GM18907 (cell line): ENCODE data around the gene AKR1C4.
"Not testable (repeated sequence)": the region's sequence is repeated elsewhere in the genome, so short reads cannot be mapped to it uniquely, and the experiment has no call there.

Source experiments
- ATAC-seq: cut with Tn5 transposase; IDR thresholded peaks from one replicate; pipeline ENCODE4 v1.9.1; 2021; ENCODE audit warnings: mild to moderate bottlenecking, moderate library complexity; ENCODE audit not compliant: unreplicated experiment

The AKR1C4 gene

DNA sequence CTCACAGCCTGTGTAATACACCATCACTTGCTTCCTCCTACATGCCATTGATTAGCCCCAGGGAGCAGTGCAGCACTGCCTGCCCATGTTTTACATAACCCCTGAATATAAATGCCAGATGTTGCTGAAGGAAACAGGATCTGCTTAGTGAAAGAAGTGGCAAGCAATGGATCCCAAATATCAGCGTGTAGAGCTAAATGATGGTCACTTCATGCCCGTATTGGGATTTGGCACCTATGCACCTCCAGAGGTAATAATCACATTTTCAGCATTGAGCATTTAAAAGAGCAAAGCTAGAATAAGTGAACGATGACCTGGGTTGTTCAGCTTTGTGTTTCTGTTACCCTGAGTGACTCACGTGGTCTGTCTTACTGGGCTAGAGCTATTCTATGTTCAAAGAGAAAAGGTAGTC lies at the start of gene AKR1C4:
AKR1C4 (plus strand) TSS at position 136 of the 412 bp plus-strand sequence; CDS start at position 167, 31 bp downstream.
- ATAC-seq: no peak

DNA sequence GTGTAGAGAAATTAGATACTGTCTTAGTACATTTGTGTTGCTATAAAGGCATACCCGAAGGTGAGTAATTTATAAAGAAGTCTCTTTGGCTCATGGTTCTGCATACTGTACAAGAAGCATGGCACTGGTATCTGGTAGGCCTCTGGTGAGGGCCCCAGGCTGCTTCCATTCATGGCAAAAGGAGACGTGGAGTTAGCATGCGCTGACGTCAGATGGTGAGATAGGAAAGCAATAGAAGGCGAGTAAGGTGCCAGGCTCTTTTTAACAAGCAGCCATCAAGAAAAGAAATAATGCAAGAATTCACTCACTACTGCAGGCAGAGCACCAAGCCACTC lies 49.8 kb upstream of the AKR1C4 start:
- no peak for ATAC-seq

DNA sequence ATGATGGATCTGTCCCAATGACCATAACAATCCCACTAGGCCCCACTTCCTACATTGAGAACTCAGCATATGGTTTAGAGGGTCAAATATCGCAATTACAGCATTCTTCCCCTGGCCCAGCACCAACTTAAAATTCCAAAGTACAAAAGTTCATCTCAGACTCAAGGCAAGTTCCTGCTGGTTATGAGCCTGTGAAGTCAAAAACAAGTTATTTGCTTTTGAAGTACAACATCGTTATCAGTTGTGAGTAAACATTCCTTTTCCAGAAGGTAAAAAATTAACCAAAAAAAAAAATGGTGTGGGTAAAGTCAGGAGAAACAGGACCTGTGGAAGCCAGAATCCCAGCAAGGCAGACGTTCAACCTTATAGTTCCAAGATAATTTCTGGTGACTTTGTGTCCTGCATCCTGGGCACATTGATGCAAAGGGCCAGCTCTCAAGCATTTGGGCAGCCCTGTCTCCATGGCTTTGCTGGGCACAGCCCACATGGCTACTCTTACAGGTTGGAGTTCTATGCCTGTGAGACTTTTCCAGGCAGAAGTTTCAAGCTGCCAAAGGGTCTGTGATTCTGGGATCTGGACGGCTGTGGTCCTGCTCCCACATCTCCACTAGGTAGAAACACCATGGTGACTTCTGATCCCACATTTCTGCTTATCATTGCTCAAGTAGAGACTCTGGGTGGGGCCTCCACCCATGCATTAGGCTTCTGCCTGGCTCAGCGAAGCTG lies 49.2 kb upstream of the AKR1C4 start:
- no peak for ATAC-seq

GRCh38 chr10:5147981-5148677 lies 48.5 kb upstream of the AKR1C4 start:
- no peak for ATAC-seq

- no peak for ATAC-seq
Measured at GRCh38 chr10:5148678-5149032, 48.0 kb upstream of the AKR1C4 start.

GRCh38 chr10:5151076-5151475 lies 45.6 kb upstream of the AKR1C4 start:
- ATAC-seq: no peak

- no peak for ATAC-seq
Measured at GRCh38 chr10:5155951-5156350, 40.7 kb upstream of the AKR1C4 start.

- no peak for ATAC-seq
Measured at GRCh38 chr10:5157501-5157900, 39.1 kb upstream of the AKR1C4 start.

DNA sequence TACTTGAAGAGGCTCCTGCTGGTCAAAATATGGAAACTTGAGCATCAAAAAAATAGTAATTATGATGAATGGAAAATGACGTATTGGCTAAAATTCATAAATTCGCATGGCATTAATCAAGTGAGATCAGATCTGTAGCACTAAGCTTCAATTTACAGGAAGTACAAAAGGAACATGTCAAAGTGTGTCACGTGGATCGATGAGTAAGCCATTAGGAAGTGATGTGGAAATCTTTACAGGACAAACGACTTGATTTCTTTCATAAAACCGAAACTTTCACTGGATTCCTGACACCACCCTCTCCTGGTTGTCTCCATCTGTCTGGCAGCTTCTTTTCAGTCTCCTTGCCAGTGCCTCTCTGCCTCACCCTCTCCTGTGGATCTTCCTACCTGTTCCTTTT lies 37.5 kb upstream of the AKR1C4 start:
- ATAC-seq: no peak

DNA sequence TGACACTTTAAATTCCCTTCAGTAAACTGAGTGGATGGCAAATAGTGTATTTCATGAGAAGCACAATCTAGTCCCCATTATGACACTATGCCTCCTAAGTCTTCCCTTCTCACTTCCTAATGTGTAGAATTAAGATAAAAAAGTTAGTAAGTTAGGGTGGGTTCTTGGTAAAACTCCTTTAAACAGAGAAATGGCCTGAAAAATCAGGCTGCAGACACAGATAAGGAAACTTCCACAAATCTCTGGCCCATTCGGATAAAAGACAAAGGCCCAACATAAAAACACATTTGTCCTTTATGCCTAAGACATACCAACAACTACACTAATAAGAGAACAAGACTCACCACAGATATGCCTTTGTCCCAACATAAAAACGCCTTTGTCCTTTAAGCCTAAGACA lies 33.1 kb upstream of the AKR1C4 start:
- no peak for ATAC-seq

DNA sequence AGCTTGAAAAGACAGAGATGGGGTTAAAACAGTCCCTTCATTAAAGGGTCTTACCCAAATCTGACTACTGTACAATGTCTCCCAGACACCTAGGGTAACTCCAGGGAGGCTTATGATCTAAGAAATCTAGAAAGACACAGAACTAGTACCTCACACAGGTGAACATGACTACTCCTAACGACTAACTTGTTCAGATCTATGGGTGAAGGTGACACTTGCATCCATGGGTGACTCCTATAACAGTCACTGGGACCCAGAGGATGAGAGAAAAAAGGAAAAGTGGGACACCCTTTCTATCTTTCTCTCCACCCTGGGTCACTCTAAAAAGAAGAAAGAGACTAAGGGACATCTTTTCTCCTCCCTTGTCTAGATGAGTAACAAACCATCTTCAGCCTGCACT lies 30.9 kb upstream of the AKR1C4 start:
- ATAC-seq: no peak

GRCh38 chr10:5168897-5169420 lies 27.7 kb upstream of the AKR1C4 start:
- no peak for ATAC-seq

DNA sequence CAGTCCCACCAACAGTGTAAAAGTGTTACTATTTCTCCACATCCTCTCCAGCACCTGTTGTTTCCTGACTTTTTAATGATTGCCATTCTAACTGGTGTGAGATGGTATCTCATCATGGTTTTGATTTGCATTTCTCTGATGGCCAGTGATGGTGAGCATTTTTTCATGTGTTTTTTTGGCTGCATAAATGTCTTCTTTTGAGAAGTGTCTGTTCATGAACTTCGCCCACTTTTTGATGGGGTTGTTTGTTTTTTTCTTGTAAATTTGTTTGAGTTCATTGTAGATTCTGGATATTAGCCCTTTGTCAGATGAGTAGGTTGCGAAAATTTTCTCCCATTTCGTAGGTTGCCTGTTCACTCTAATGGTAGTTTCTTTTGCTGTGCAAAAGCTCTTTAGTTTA lies 21.1 kb upstream of the AKR1C4 start:
- ATAC-seq: not testable (repeated sequence)

DNA sequence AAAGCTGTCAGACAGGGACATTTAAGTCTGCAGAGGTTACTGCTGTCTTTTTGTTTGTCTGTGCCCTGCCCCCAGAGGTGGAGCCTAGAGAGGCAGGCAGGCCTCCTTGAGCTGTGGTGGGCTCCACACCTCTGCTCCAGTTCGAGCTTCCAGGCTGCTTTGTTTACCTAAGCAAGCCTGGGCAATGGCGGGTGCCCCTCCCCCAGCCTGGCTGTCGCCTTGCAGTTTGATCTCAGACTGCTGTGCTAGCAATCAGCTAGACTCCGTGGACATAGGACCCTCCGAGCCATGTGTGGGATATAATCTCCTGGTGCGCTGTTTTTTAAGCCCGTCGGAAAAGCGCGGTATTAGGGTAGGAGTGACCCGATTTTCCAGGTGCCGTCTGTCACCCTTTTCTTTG lies 16.1 kb upstream of the AKR1C4 start:
- not testable (repeated sequence) for ATAC-seq

DNA sequence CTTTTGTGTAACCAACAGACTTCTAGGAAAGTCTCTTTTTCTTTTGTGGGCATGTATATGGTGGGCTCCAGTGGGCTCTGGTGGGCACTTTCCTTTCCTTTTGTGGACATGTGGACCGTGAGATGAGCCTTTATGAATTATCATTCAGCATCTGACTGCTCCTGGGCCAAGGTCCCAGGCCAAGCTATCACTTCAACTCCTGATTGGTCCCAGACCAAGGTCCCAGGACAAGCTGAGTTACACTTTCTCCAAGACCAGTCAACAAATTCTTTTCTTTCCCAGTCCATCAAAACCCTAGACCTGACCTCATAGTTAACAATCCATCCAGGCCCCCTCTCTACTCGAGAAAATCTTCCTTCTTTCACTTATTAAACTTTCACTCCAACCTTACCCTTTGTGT lies 12.7 kb upstream of the AKR1C4 start:
- ATAC-seq: no peak

DNA sequence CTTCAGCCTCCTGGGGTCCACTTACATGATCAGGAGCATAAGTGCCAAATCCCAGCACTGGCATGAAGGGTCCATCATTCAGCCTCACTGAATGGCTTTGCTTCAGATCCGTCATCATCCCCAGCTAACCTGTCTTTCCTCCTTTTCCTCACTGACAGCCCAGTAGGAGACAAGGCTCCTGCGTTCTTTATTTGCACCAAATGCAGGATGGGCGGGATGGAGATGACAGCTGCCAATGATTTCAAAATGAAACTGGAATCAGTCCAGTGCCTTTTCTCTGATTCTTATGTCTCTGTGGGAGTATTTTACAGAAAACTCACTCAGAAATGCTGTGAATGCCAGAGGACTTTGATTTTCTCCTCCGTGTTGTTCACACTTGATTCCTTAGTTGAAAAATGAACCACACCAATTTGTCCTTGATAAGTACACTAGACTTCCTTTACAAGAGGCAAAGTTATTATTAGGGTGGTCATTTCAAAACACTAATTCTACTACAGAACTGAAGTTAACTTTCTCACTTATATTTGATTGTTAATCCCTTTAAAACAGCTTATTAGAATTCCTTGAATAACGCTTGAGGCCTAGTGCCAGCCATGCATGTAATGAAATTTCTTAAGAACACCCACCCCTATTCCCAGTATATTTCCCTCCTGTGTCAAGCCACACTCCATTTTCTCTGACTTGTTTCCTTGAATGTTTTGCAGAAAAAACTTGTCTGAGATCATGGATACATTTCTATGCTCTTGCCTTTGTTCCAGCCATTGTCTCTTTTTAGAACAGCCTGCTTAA lies 11.5 kb upstream of the AKR1C4 start, which contains the start of gene AKR1C8:
AKR1C8 (minus strand) TSS at position 164 of the 789 bp plus-strand sequence; CDS start at position 118, 46 bp downstream.
- no peak for ATAC-seq

DNA sequence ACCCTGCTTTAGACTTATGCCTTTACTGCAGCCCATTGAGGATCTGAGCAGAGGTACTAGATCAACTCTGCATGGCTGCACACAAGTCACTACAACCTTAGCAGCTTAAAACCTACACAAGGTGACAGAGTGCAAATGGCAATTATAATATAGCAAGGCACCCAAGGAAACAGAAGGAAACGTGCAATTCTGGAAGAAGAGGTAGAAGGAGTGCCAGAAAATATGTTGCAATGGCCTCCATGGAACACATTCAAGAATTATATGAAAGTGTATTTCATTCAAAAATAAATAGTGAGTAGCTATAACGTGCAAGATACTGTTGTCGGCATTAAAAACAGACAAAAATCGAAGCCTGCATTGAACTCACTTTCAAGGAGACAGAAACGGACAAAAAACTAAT lies 8.8 kb upstream of the AKR1C4 start:
- no peak for ATAC-seq

GRCh38 chr10:5188358-5188757 lies 8.3 kb upstream of the AKR1C4 start:
- ATAC-seq: no peak

- ATAC-seq: no peak
Measured at GRCh38 chr10:5194431-5194830, 2.2 kb upstream of the AKR1C4 start.

GRCh38 chr10:5195727-5196374 lies 786 bp upstream of the AKR1C4 start:
- no peak for ATAC-seq

GRCh38 chr10:5198386-5198785 lies 1.7 kb downstream of the AKR1C4 start:
- no peak for ATAC-seq
